Neutrophil (primary cell): Measurements from ENCODE around the gene EEIG2.

Source experiments
- H3K27ac ChIP-seq: fragments of 200-600 bp; sonication (generic); 2 replicates; pipeline ENCODE4 v1.5.1; 2016; ENCODE audit warnings: mild to moderate bottlenecking, moderate library complexity
- H3K27me3 ChIP-seq: fragments of 200-600 bp; sonication (generic); 2 replicates; pipeline ENCODE4 v1.6.0; 2016; ENCODE audit warnings: mild to moderate bottlenecking
- H3K36me3 ChIP-seq: fragments of 200-600 bp; sonication (generic); 2 replicates; pipeline ENCODE4 v1.5.1; 2017
- H3K4me1 ChIP-seq, 2 experiments: fragments of 200-600 bp in 1 of 2; sonication (generic) in 1 of 2; 1 replicate in 1 of 2; 2 replicates in 1 of 2; pipeline versions ENCODE4 v1.5.1 to v1.6.1; 2013 to 2016; ENCODE audit warnings: low read depth in 1 of 2, low read length in 1 of 2, mild to moderate bottlenecking in 1 of 2, moderate library complexity in 1 of 2; ENCODE audit not compliant: control insufficient read depth in 1 of 2, insufficient read depth in 1 of 2
- H3K4me3 ChIP-seq, 2 experiments: fragments of 200-600 bp in 1 of 2; sonication (generic) in 1 of 2; 1 replicate in 1 of 2; 2 replicates in 1 of 2; pipeline ENCODE4 v1.5.1; 2013 to 2016; ENCODE audit warnings: low read depth in 1 of 2, low read length in 1 of 2, mild to moderate bottlenecking in 1 of 2, moderate library complexity in 1 of 2
- H3K9me3 ChIP-seq: fragments of 200-600 bp; sonication (generic); 2 replicates; pipeline ENCODE4 v1.5.1; 2016
- TF ChIP-seq, protein P1 (sequence below): fragments of 200-600 bp; sonication (generic); IDR thresholded peaks from 2 replicates; pipeline ENCODE4 v1.5.1; 2016; ENCODE audit warnings: antibody characterized with exemption

Gene EEIG2

DNA sequence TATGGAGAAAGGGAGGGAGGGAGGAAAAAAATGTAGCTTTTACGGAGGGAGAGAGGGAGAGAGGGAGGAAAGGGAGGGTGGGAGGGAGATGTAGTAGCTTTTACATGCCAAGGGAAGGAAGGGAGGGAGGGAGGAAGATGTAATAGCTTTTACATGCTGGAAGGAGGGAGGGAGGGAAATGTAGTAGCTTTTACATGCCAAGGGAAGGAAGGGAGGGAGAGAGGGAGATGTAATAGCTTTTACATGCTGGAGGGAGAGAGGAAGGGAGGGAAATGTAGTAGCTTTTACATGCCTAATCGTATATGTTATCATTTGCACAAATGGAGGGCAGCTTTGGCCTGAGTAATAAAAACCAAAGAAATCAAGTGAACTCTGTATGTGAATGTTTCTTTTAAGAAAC is 35.6 kb downstream of the EEIG2 start:
- H3K4me1 ChIP-seq: peaks cover 23 to 39% of the 10 kb centered on the region in 2 experiments
- H3K27ac ChIP-seq: no peak overlapping the region
- no peak overlapping the region for H3K4me3 ChIP-seq
- no peaks in the 10 kb centered on the region for H3K9me3 ChIP-seq
- peaks cover 2% of the 10 kb centered on the region for H3K36me3 ChIP-seq
- H3K27me3 ChIP-seq: no peaks in the 10 kb centered on the region
- TF ChIP-seq, protein P1, sequence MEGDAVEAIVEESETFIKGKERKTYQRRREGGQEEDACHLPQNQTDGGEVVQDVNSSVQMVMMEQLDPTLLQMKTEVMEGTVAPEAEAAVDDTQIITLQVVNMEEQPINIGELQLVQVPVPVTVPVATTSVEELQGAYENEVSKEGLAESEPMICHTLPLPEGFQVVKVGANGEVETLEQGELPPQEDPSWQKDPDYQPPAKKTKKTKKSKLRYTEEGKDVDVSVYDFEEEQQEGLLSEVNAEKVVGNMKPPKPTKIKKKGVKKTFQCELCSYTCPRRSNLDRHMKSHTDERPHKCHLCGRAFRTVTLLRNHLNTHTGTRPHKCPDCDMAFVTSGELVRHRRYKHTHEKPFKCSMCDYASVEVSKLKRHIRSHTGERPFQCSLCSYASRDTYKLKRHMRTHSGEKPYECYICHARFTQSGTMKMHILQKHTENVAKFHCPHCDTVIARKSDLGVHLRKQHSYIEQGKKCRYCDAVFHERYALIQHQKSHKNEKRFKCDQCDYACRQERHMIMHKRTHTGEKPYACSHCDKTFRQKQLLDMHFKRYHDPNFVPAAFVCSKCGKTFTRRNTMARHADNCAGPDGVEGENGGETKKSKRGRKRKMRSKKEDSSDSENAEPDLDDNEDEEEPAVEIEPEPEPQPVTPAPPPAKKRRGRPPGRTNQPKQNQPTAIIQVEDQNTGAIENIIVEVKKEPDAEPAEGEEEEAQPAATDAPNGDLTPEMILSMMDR: no peak

DNA sequence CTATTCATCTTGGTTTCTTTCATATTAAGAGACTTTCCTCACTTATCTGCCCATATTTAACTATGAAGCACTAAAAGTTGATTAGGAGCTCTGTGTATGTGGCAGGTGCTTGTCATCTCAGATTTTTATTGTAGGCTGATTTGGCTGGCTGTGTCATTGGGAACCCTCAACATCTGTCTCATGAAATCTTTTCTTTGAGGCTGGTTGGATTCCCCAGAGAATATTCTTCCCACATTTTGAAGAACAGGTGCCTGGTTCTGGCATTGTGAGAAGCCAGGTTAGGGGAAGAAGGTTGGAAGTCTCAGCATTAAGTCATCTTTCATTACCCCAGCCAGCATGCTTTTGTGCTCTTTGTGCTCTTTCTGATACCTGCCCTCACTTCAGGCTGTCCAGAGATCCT is 37.1 kb downstream of the EEIG2 start:
- peaks cover 8 to 24% of the 10 kb centered on the region in 2 experiments for H3K4me1 ChIP-seq
- TF ChIP-seq, protein P1: no peak
- H3K9me3 ChIP-seq: no peaks in the 10 kb centered on the region
- H3K36me3 ChIP-seq: peaks cover 13% of the 10 kb centered on the region
- no peaks in the 10 kb centered on the region for H3K27me3 ChIP-seq
- H3K27ac ChIP-seq: no peak overlapping the region
- H3K4me3 ChIP-seq: no peak overlapping the region

DNA sequence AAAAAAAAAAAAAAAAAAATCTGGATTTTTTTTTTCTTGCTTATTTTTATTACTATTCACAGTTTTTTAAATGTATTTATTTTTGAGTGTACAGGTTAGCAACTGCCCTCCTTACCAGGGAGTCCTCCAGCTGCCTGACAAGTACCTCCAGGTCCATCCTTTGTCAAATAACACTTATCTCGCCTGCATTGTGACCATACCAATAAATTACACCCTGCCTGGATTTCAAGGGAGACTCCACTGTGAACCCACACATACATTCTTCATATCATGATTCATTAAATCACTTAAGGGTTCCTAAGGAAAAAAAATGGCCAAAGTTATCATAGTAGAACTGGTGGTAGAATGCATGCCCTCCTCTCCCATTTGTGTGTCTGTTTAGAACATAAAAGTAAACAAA is 38.4 kb downstream of the EEIG2 start:
- Histone ChIP-seq H3K9me3 (no peaks in the 10 kb centered on the region), H3K27ac (no peak overlapping the region), H3K4me3 (no peak overlapping the region), H3K27me3 (no peaks in the 10 kb centered on the region), H3K36me3 (peaks cover 24% of the 10 kb centered on the region), H3K4me1 (peaks cover 0 to 11% of the 10 kb centered on the region in 2 experiments)
- TF ChIP-seq, protein P1: no peak

- H3K4me1 ChIP-seq: peaks cover 0 to 5% of the 10 kb centered on the region in 2 experiments
- H3K27me3 ChIP-seq: no peaks in the 10 kb centered on the region
- no peaks in the 10 kb centered on the region for H3K9me3 ChIP-seq
- TF ChIP-seq, protein P1: no peak
- H3K36me3 ChIP-seq: peaks cover 34% of the 10 kb centered on the region
- no peak overlapping the region for H3K27ac ChIP-seq
- no peak overlapping the region for H3K4me3 ChIP-seq
These were observed 40.6 kb downstream of the EEIG2 start for GRCh38 chr1:108600504-108600903.

- no peaks in the 10 kb centered on the region for H3K4me1 ChIP-seq
- H3K9me3 ChIP-seq: no peaks in the 10 kb centered on the region
- TF ChIP-seq, protein P1: no peak
- no peak overlapping the region for H3K4me3 ChIP-seq
- H3K27ac ChIP-seq: no peak overlapping the region
- H3K36me3 ChIP-seq: peaks cover 36% of the 10 kb centered on the region
- H3K27me3 ChIP-seq: no peaks in the 10 kb centered on the region
These were observed 42.0 kb downstream of the EEIG2 start for GRCh38 chr1:108601708-108602410.
